ENCODE results near the gene CASP8.

CASP8 gene

GRCh38 chr2:201256082-201256481 lies 4.3 kb upstream of the CASP8 start:
- Histone ChIP-seq H3K4me3 (ENCODE audit: low read depth in 1 of 2, low read length in 1 of 2) (peak overlapping the region in 1 of 2 experiments; percentile 92), H3K4me1 (ENCODE audit: control insufficient read depth in 1 of 2, insufficient read depth in 1 of 2, low read depth in 1 of 2, low read length in 1 of 2) (peaks cover 48 to 64% of the 10 kb centered on the region in 2 experiments), H3K27me3 (no peaks in the 10 kb centered on the region), H3K27ac (peak overlapping the region; percentile 96), H3K9me3 (no peaks in the 10 kb centered on the region), H3K36me3 (no peaks in the 10 kb centered on the region)
- TF ChIP-seq CTCF (IDR thresholded peaks at IDR 0.05): no peak

- Histone ChIP-seq H3K27me3 (no peaks in the 10 kb centered on the region), H3K9me3 (no peaks in the 10 kb centered on the region), H3K27ac (peak overlapping the region; percentile 96), H3K4me1 (ENCODE audit: control insufficient read depth in 1 of 2, insufficient read depth in 1 of 2, low read depth in 1 of 2, low read length in 1 of 2) (peaks cover 59 to 63% of the 10 kb centered on the region in 2 experiments), H3K4me3 (ENCODE audit: low read depth in 1 of 2, low read length in 1 of 2) (peak overlapping the region; percentile 82 to 92), H3K36me3 (no peaks in the 10 kb centered on the region)
- TF ChIP-seq CTCF (IDR thresholded peaks at IDR 0.05): no peak
Observed at GRCh38 chr2:201257381-201257955, 2.9 kb upstream of the CASP8 start.

- Histone ChIP-seq H3K4me3 (ENCODE audit: low read depth in 1 of 2, low read length in 1 of 2) (peak overlapping the region; percentile 82 to 92), H3K9me3 (no peaks in the 10 kb centered on the region), H3K27me3 (no peaks in the 10 kb centered on the region), H3K4me1 (ENCODE audit: control insufficient read depth in 1 of 2, insufficient read depth in 1 of 2, low read depth in 1 of 2, low read length in 1 of 2) (peaks cover 63 to 66% of the 10 kb centered on the region in 2 experiments), H3K27ac (peak overlapping the region; percentile 96), H3K36me3 (no peaks in the 10 kb centered on the region)
- TF ChIP-seq CTCF (IDR thresholded peaks at IDR 0.05): no peak
Observed at GRCh38 chr2:201257956-201258665, 2.2 kb upstream of the CASP8 start.

- no peaks in the 10 kb centered on the region for H3K36me3 ChIP-seq
- peak overlapping the region; percentile 96 for H3K27ac ChIP-seq
- H3K4me1 ChIP-seq (ENCODE audit: control insufficient read depth in 1 of 2, insufficient read depth in 1 of 2, low read depth in 1 of 2, low read length in 1 of 2): peaks cover 64 to 74% of the 10 kb centered on the region in 2 experiments
- peak overlapping the region; percentile 82 to 92 for H3K4me3 ChIP-seq (ENCODE audit: low read depth in 1 of 2, low read length in 1 of 2)
- H3K27me3 ChIP-seq: no peaks in the 10 kb centered on the region
- no peaks in the 10 kb centered on the region for H3K9me3 ChIP-seq
- TF ChIP-seq CTCF (IDR thresholded peaks at IDR 0.05): no peak
Observed at GRCh38 chr2:201258666-201259615, 1.4 kb upstream of the CASP8 start.

GRCh38 chr2:201261471-201261870 lies 1.1 kb downstream of the CASP8 start:
- H3K9me3 ChIP-seq: no peaks in the 10 kb centered on the region
- H3K36me3 ChIP-seq: peaks cover 5% of the 10 kb centered on the region
- peak overlapping the region; percentile 96 for H3K27ac ChIP-seq
- peak overlapping the region; percentile 82 to 92 for H3K4me3 ChIP-seq (ENCODE audit: low read depth in 1 of 2, low read length in 1 of 2)
- H3K27me3 ChIP-seq: no peaks in the 10 kb centered on the region
- peaks cover 75 to 86% of the 10 kb centered on the region in 2 experiments for H3K4me1 ChIP-seq (ENCODE audit: control insufficient read depth in 1 of 2, insufficient read depth in 1 of 2, low read depth in 1 of 2, low read length in 1 of 2)
- no peak for TF ChIP-seq CTCF (IDR thresholded peaks at IDR 0.05)

Data from neutrophil (primary cell).